ENCODE data around the gene MDFIC. TPM values are rescaled to one million over a fixed set of nuclear protein-coding genes. Genes with fewer than 3 reads are reported as not detected.

Gene MDFIC
- total RNA-seq, 1 experiment from 2014 or later: 7.3 TPM

DNA sequence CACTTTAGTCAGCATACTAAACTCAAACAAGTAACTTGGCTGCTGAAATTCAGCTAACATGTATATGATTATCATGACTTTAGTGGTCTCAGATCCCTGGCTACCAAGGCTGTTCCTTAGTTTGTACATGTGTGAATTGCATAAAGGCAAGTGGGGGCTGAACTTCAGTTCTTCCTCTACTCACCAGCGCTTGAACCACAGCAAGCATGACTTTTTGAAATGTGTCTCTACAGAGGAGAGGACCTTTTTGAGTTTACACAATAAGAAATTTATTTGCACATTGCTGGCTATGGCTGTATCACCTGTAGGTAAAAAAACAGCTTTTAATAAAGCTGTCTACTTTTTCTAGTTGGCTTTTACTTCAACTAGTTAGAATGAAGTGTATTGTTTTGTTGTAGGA, 48.8 kb downstream of the MDFIC start:
- Histone ChIP-seq H3K4me1 (ENCODE audit: control insufficient read depth, insufficient read depth, low read length) (no peaks in the 10 kb centered on the region), H3K36me3 (ENCODE audit: control insufficient read depth, insufficient read depth, low read length) (no peaks in the 10 kb centered on the region), H3K27me3 (ENCODE audit: control insufficient read depth, insufficient read depth, low read length) (no peaks in the 10 kb centered on the region), H3K27ac (ENCODE audit: low read length) (no peak overlapping the region), H3K4me3 (ENCODE audit: low read depth in 2 of 2, low read length in 2 of 2) (no peak overlapping the region), H3K9me3 (ENCODE audit: control insufficient read depth, insufficient read depth, low read depth, low read length) (no peaks in the 10 kb centered on the region)
- in situ Hi-C loops (cut with HindIII; ENCODE audit: low pct_unique_long_range_greater_than_20kb, low sequenced_read_pairs) (no loop called here), intact Hi-C loops (cut with micrococcal nuclease; ENCODE audit: unreplicated experiment) (no loop called here)
- TF ChIP-seq SIN3A (IDR thresholded peaks at IDR 0.05; ENCODE audit: borderline replicate concordance, insufficient read depth, low read depth, low read length) (no peak), TCF7L2 (IDR thresholded peaks at IDR 0.05; ENCODE audit: low read depth, low read length) (no peak), POLR2AphosphoS5 (IDR thresholded peaks at IDR 0.05; ENCODE audit: low read depth, low read length) (no peak)
- TF ChIP-seq, protein P1, sequence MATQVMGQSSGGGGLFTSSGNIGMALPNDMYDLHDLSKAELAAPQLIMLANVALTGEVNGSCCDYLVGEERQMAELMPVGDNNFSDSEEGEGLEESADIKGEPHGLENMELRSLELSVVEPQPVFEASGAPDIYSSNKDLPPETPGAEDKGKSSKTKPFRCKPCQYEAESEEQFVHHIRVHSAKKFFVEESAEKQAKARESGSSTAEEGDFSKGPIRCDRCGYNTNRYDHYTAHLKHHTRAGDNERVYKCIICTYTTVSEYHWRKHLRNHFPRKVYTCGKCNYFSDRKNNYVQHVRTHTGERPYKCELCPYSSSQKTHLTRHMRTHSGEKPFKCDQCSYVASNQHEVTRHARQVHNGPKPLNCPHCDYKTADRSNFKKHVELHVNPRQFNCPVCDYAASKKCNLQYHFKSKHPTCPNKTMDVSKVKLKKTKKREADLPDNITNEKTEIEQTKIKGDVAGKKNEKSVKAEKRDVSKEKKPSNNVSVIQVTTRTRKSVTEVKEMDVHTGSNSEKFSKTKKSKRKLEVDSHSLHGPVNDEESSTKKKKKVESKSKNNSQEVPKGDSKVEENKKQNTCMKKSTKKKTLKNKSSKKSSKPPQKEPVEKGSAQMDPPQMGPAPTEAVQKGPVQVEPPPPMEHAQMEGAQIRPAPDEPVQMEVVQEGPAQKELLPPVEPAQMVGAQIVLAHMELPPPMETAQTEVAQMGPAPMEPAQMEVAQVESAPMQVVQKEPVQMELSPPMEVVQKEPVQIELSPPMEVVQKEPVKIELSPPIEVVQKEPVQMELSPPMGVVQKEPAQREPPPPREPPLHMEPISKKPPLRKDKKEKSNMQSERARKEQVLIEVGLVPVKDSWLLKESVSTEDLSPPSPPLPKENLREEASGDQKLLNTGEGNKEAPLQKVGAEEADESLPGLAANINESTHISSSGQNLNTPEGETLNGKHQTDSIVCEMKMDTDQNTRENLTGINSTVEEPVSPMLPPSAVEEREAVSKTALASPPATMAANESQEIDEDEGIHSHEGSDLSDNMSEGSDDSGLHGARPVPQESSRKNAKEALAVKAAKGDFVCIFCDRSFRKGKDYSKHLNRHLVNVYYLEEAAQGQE (IDR thresholded peaks at IDR 0.05; ENCODE audit: insufficient read depth in 1 of 2, low read depth in 2 of 2, low read length in 1 of 2): no peak
- TF ChIP-seq, protein P2, sequence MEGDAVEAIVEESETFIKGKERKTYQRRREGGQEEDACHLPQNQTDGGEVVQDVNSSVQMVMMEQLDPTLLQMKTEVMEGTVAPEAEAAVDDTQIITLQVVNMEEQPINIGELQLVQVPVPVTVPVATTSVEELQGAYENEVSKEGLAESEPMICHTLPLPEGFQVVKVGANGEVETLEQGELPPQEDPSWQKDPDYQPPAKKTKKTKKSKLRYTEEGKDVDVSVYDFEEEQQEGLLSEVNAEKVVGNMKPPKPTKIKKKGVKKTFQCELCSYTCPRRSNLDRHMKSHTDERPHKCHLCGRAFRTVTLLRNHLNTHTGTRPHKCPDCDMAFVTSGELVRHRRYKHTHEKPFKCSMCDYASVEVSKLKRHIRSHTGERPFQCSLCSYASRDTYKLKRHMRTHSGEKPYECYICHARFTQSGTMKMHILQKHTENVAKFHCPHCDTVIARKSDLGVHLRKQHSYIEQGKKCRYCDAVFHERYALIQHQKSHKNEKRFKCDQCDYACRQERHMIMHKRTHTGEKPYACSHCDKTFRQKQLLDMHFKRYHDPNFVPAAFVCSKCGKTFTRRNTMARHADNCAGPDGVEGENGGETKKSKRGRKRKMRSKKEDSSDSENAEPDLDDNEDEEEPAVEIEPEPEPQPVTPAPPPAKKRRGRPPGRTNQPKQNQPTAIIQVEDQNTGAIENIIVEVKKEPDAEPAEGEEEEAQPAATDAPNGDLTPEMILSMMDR (IDR thresholded peaks at IDR 0.05): no peak
- POLR2A ChIA-PET: no interaction called here
- DNase-seq (ENCODE audit: low read depth, low spot score): no peak
- BruUV-seq (replicated peaks): no TSS peak
- ATAC-seq: no peak
- CTCF ChIA-PET: no interaction called here

DNA sequence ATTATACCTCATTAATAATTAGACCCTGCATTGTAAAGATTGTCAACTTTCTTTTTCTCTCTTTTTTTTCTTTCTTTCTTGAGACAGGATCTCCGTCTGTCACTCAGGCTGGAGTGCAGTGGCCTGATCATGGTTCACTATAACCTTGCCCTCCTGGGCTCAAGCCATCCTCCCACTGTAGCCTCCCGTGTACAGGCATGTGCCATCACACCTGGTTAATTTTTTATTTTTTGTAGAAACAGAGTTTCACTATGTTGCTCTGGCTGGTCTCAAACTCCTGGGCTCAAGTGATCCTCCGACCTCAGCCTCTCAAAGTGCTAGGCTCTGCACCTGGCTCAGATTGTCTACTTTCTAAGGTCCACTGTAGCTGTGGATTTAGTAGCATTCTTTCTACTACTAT, 50.7 kb downstream of the MDFIC start:
- no peak overlapping the region for H3K27ac ChIP-seq (ENCODE audit: low read length)
- no TSS peak for BruUV-seq (replicated peaks)
- intact Hi-C loops (cut with micrococcal nuclease; ENCODE audit: unreplicated experiment) (no loop called here), in situ Hi-C loops (cut with HindIII; ENCODE audit: low pct_unique_long_range_greater_than_20kb, low sequenced_read_pairs) (no loop called here)
- H3K27me3 ChIP-seq (ENCODE audit: control insufficient read depth, insufficient read depth, low read length): no peaks in the 10 kb centered on the region
- ChIA-PET POLR2A (no interaction called here), CTCF (no interaction called here)
- no peak for ATAC-seq
- H3K36me3 ChIP-seq (ENCODE audit: control insufficient read depth, insufficient read depth, low read length): no peaks in the 10 kb centered on the region; the same call in 1 of the 2 replicates
- H3K4me3 ChIP-seq (ENCODE audit: low read depth in 2 of 2, low read length in 2 of 2): no peak overlapping the region
- TF ChIP-seq, protein P1 (IDR thresholded peaks at IDR 0.05; ENCODE audit: insufficient read depth in 1 of 2, low read depth in 2 of 2, low read length in 1 of 2): no peak
- TF ChIP-seq, protein P2 (IDR thresholded peaks at IDR 0.05): no peak
- TF ChIP-seq TCF7L2 (IDR thresholded peaks at IDR 0.05; ENCODE audit: low read depth, low read length) (no peak), POLR2AphosphoS5 (IDR thresholded peaks at IDR 0.05; ENCODE audit: low read depth, low read length) (no peak), SIN3A (IDR thresholded peaks at IDR 0.05; ENCODE audit: borderline replicate concordance, insufficient read depth, low read depth, low read length) (no peak)
- H3K9me3 ChIP-seq (ENCODE audit: control insufficient read depth, insufficient read depth, low read depth, low read length): no peaks in the 10 kb centered on the region
- no peaks in the 10 kb centered on the region for H3K4me1 ChIP-seq (ENCODE audit: control insufficient read depth, insufficient read depth, low read length)
- DNase-seq (ENCODE audit: low read depth, low spot score): no peak
